Karpas-422 (cell line): ENCODE data around the gene SMG6. TPM values are rescaled to one million over a fixed set of nuclear protein-coding genes. Genes with fewer than 3 reads are reported as not detected.

Experiments
- DNase-seq: peaks from one replicate; pipeline ENCODE4 v3.0.0-alpha.2; 2015
- H2AFZ ChIP-seq: fragments of 200-600 bp; sonication (generic); 2 replicates; pipeline ENCODE4 v1.6.1; 2014; ENCODE audit warnings: antibody characterized with exemption, low read length, mixed read lengths
- H3K27ac ChIP-seq: fragments of 200-600 bp; sonication (generic); 2 replicates; pipeline ENCODE4 v1.5.1; 2014; ENCODE audit warnings: mild to moderate bottlenecking, low read length, moderate library complexity
- H3K27me3 ChIP-seq: fragments of 200-600 bp; sonication (generic); 2 replicates; pipeline ENCODE4 v1.6.1; 2014; ENCODE audit warnings: low read length, mixed read lengths
- H3K36me3 ChIP-seq: fragments of 200-600 bp; sonication (generic); 2 replicates; pipeline ENCODE4 v1.6.1; 2014; ENCODE audit warnings: low read length, mixed read lengths; ENCODE audit not compliant: insufficient read depth
- H3K4me1 ChIP-seq: fragments of 200-600 bp; sonication (generic); 2 replicates; pipeline ENCODE4 v1.6.1; 2014; ENCODE audit warnings: mild to moderate bottlenecking, low read length, mixed read lengths
- H3K4me2 ChIP-seq: fragments of 200-600 bp; sonication (generic); 2 replicates; pipeline ENCODE4 v1.6.1; 2014; ENCODE audit warnings: low read length, low read depth, mild to moderate bottlenecking; ENCODE audit not compliant: poor library complexity, severe bottlenecking
- H3K4me3 ChIP-seq: fragments of 200-600 bp; sonication (generic); 2 replicates; pipeline ENCODE4 v1.5.1; 2014; ENCODE audit warnings: mild to moderate bottlenecking, antibody characterized with exemption, low read length, mixed read lengths
- H3K79me2 ChIP-seq: fragments of 200-600 bp; sonication (generic); 2 replicates; pipeline ENCODE4 v1.6.1; 2014; ENCODE audit warnings: mild to moderate bottlenecking, low read length, mixed read lengths
- H3K9ac ChIP-seq: fragments of 200-600 bp; sonication (generic); 2 replicates; pipeline ENCODE4 v1.6.0; 2014; ENCODE audit warnings: low read length
- H3K9me2 ChIP-seq: fragments of 200-600 bp; sonication (generic), shearing (Covaris generic); replicated peaks from 2 replicates; pipeline ENCODE4 v1.6.0; 2014; ENCODE audit warnings: mild to moderate bottlenecking, low read length, moderate library complexity; ENCODE audit not compliant: insufficient read depth
- H3K9me3 ChIP-seq: fragments of 300-700, 200-600 bp; sonication (generic); 2 replicates; pipeline ENCODE4 v1.6.1; 2014; ENCODE audit warnings: low read length, mixed read lengths
- H4K20me1 ChIP-seq: fragments of 200-600 bp; sonication (generic); 2 replicates; pipeline ENCODE4 v1.6.1; 2014; ENCODE audit warnings: mild to moderate bottlenecking, antibody characterized with exemption, low read length, low read depth; ENCODE audit not compliant: insufficient read depth
- total RNA-seq: library from RNA; depleted of rRNA; stranded (reverse); fragments of >200 nt; shearing (Covaris generic); gene quantifications from 2 replicates; pipeline ENCODE4 v1.2.3, GENCODE V29; 2014; ENCODE audit warnings: low replicate concordance

Gene SMG6
- total RNA-seq, 1 experiment from 2014 or later = 10.2 TPM

- H3K4me2 ChIP-seq = peak overlapping the region; percentile 84
- no peaks in the 10 kb centered on the region for H3K9me3 ChIP-seq
- H3K36me3 ChIP-seq = no peaks in the 10 kb centered on the region
- peak overlapping the region; percentile 53 for H3K9ac ChIP-seq
- peak overlapping the region; percentile 59 for H3K4me3 ChIP-seq
- no peaks in the 10 kb centered on the region for H3K9me2 ChIP-seq
- peaks cover 17% of the 10 kb centered on the region for H3K79me2 ChIP-seq
- peak overlapping the region; percentile 99 for H3K27ac ChIP-seq
- peaks cover 74% of the 10 kb centered on the region for H3K4me1 ChIP-seq
- H4K20me1 ChIP-seq = no peaks in the 10 kb centered on the region
- peak; percentile 89 for DNase-seq
- H3K27me3 ChIP-seq = no peaks in the 10 kb centered on the region
- no peak overlapping the region for H2AFZ ChIP-seq
These were observed 63.6 kb downstream of the SMG6 start for GRCh38 chr17:2239882-2240430.

GRCh38 chr17:2239170-2239551 lies 64.4 kb downstream of the SMG6 start:
- peaks cover 75% of the 10 kb centered on the region for H3K4me1 ChIP-seq
- peak overlapping the region; percentile 84 for H3K4me2 ChIP-seq
- peak overlapping the region; percentile 53 for H3K9ac ChIP-seq
- no peaks in the 10 kb centered on the region for H3K9me3 ChIP-seq
- no peaks in the 10 kb centered on the region for H4K20me1 ChIP-seq
- no peak overlapping the region for H2AFZ ChIP-seq
- peak overlapping the region; percentile 99 for H3K27ac ChIP-seq
- no peaks in the 10 kb centered on the region for H3K36me3 ChIP-seq
- no peak for DNase-seq
- no peaks in the 10 kb centered on the region for H3K27me3 ChIP-seq
- peaks cover 17% of the 10 kb centered on the region for H3K79me2 ChIP-seq
- no peaks in the 10 kb centered on the region for H3K9me2 ChIP-seq
- H3K4me3 ChIP-seq = peak overlapping the region; percentile 47

GRCh38 chr17:2238432-2239169 lies 65.0 kb downstream of the SMG6 start:
- H4K20me1 ChIP-seq = no peaks in the 10 kb centered on the region
- H3K27ac ChIP-seq = peak overlapping the region; percentile 99
- peak overlapping the region; percentile 47 for H3K4me3 ChIP-seq
- peak; percentile 87 for DNase-seq
- H3K4me1 ChIP-seq = peaks cover 77% of the 10 kb centered on the region
- H2AFZ ChIP-seq = no peak overlapping the region
- peaks cover 20% of the 10 kb centered on the region for H3K79me2 ChIP-seq
- H3K9me3 ChIP-seq = no peaks in the 10 kb centered on the region
- peak overlapping the region; percentile 84 for H3K4me2 ChIP-seq
- no peaks in the 10 kb centered on the region for H3K27me3 ChIP-seq
- H3K36me3 ChIP-seq = no peaks in the 10 kb centered on the region
- peak overlapping the region; percentile 60 for H3K9ac ChIP-seq
- H3K9me2 ChIP-seq = no peaks in the 10 kb centered on the region

- peak overlapping the region; percentile 84 for H3K4me2 ChIP-seq
- peaks cover 21% of the 10 kb centered on the region for H3K79me2 ChIP-seq
- peak overlapping the region; percentile 60 for H3K9ac ChIP-seq
- H3K9me2 ChIP-seq = no peaks in the 10 kb centered on the region
- no peaks in the 10 kb centered on the region for H3K36me3 ChIP-seq
- peak overlapping the region; percentile 47; the same call in 1 of the 2 replicates for H3K4me3 ChIP-seq
- H3K27me3 ChIP-seq = no peaks in the 10 kb centered on the region
- DNase-seq = no peak
- H3K27ac ChIP-seq = peak overlapping the region; percentile 99
- peaks cover 77% of the 10 kb centered on the region for H3K4me1 ChIP-seq
- no peak overlapping the region for H2AFZ ChIP-seq
- H3K9me3 ChIP-seq = no peaks in the 10 kb centered on the region
- no peaks in the 10 kb centered on the region for H4K20me1 ChIP-seq
These were observed 65.6 kb downstream of the SMG6 start for GRCh38 chr17:2237950-2238349.

GRCh38 chr17:2237521-2237921 lies 66.1 kb downstream of the SMG6 start:
- no peak overlapping the region for H2AFZ ChIP-seq
- peaks cover 21% of the 10 kb centered on the region for H3K79me2 ChIP-seq
- no peaks in the 10 kb centered on the region for H3K36me3 ChIP-seq
- no peaks in the 10 kb centered on the region for H3K27me3 ChIP-seq
- no peak for DNase-seq
- H3K4me1 ChIP-seq = peaks cover 73% of the 10 kb centered on the region
- H3K4me3 ChIP-seq = no peak overlapping the region
- H3K27ac ChIP-seq = peak overlapping the region; percentile 99
- no peaks in the 10 kb centered on the region for H3K9me3 ChIP-seq
- H3K9ac ChIP-seq = peak overlapping the region; percentile 60; the same call in 1 of the 2 replicates
- no peaks in the 10 kb centered on the region for H4K20me1 ChIP-seq
- H3K4me2 ChIP-seq = peak overlapping the region; percentile 84
- H3K9me2 ChIP-seq = no peaks in the 10 kb centered on the region

- no peak overlapping the region for H2AFZ ChIP-seq
- DNase-seq = peak; percentile 86
- H3K36me3 ChIP-seq = no peaks in the 10 kb centered on the region
- no peaks in the 10 kb centered on the region for H3K27me3 ChIP-seq
- H3K4me3 ChIP-seq = peak overlapping the region; percentile 21; the same call in 1 of the 2 replicates
- no peaks in the 10 kb centered on the region for H4K20me1 ChIP-seq
- peaks cover 19% of the 10 kb centered on the region for H3K79me2 ChIP-seq
- peak overlapping the region; percentile 60 for H3K4me2 ChIP-seq
- H3K9me3 ChIP-seq = no peaks in the 10 kb centered on the region
- peak overlapping the region; percentile 99 for H3K27ac ChIP-seq
- peaks cover 65% of the 10 kb centered on the region for H3K4me1 ChIP-seq
- H3K9me2 ChIP-seq = no peaks in the 10 kb centered on the region
- H3K9ac ChIP-seq = peak overlapping the region; percentile 49
These were observed 67.7 kb downstream of the SMG6 start for GRCh38 chr17:2235792-2236366.

- no peaks in the 10 kb centered on the region for H3K27me3 ChIP-seq
- peaks cover 59% of the 10 kb centered on the region for H3K4me1 ChIP-seq
- no peak overlapping the region for H3K4me3 ChIP-seq
- peaks cover 19% of the 10 kb centered on the region for H3K79me2 ChIP-seq
- H3K9me3 ChIP-seq = no peaks in the 10 kb centered on the region
- H3K36me3 ChIP-seq = no peaks in the 10 kb centered on the region
- no peaks in the 10 kb centered on the region for H4K20me1 ChIP-seq
- H3K27ac ChIP-seq = peak overlapping the region; percentile 99
- peak overlapping the region; percentile 49; the same call in 1 of the 2 replicates for H3K9ac ChIP-seq
- DNase-seq = no peak
- peak overlapping the region; percentile 60 for H3K4me2 ChIP-seq
- H2AFZ ChIP-seq = no peak overlapping the region
- H3K9me2 ChIP-seq = no peaks in the 10 kb centered on the region
These were observed 68.3 kb downstream of the SMG6 start for GRCh38 chr17:2235265-2235664.

GRCh38 chr17:2233441-2233947 lies 70.1 kb downstream of the SMG6 start:
- Histone ChIP-seq H3K9ac (no peak overlapping the region), H3K4me2 (no peak overlapping the region), H2AFZ (no peak overlapping the region), H3K27ac (peak overlapping the region; percentile 11; the same call in 1 of the 2 replicates), H4K20me1 (no peaks in the 10 kb centered on the region), H3K4me1 (peaks cover 41% of the 10 kb centered on the region), H3K79me2 (peaks cover 22% of the 10 kb centered on the region), H3K36me3 (no peaks in the 10 kb centered on the region), H3K9me2 (no peaks in the 10 kb centered on the region), H3K4me3 (no peak overlapping the region), H3K27me3 (no peaks in the 10 kb centered on the region), H3K9me3 (no peaks in the 10 kb centered on the region)
- DNase-seq = no peak
